Endothelial cell of coronary artery (primary cell): Measurements from ENCODE around the gene MRC2. TPM values are rescaled to one million over a fixed set of nuclear protein-coding genes. Genes with fewer than 3 reads are reported as not detected.

Experiments
- total RNA-seq: library from RNA; depleted of rRNA; stranded (reverse); fragments of >200 nt; gene quantifications from 2 replicates; pipeline ENCODE4 v1.2.3, GENCODE V29; 2014

The MRC2 gene, protein sequence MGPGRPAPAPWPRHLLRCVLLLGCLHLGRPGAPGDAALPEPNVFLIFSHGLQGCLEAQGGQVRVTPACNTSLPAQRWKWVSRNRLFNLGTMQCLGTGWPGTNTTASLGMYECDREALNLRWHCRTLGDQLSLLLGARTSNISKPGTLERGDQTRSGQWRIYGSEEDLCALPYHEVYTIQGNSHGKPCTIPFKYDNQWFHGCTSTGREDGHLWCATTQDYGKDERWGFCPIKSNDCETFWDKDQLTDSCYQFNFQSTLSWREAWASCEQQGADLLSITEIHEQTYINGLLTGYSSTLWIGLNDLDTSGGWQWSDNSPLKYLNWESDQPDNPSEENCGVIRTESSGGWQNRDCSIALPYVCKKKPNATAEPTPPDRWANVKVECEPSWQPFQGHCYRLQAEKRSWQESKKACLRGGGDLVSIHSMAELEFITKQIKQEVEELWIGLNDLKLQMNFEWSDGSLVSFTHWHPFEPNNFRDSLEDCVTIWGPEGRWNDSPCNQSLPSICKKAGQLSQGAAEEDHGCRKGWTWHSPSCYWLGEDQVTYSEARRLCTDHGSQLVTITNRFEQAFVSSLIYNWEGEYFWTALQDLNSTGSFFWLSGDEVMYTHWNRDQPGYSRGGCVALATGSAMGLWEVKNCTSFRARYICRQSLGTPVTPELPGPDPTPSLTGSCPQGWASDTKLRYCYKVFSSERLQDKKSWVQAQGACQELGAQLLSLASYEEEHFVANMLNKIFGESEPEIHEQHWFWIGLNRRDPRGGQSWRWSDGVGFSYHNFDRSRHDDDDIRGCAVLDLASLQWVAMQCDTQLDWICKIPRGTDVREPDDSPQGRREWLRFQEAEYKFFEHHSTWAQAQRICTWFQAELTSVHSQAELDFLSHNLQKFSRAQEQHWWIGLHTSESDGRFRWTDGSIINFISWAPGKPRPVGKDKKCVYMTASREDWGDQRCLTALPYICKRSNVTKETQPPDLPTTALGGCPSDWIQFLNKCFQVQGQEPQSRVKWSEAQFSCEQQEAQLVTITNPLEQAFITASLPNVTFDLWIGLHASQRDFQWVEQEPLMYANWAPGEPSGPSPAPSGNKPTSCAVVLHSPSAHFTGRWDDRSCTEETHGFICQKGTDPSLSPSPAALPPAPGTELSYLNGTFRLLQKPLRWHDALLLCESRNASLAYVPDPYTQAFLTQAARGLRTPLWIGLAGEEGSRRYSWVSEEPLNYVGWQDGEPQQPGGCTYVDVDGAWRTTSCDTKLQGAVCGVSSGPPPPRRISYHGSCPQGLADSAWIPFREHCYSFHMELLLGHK (N-terminal part only)
- 44.9 and 109 TPM in 2 replicates for total RNA-seq

GRCh38 chr17:62627219-62627903, at the start of gene MRC2:
Gene MRC2, plus strand, starts transcription at chr17:62627670. Its CDS starts 133 bp downstream, at chr17:62627803.

Other genes starting within 250 kb of the MRC2 start
- not detected in 2 replicates for gene EFCAB3, start 247.1 kb upstream of the MRC2 start, total RNA-seq
- 19.7 and 20.9 TPM in 2 replicates for gene METTL2A, start 203.8 kb upstream of the MRC2 start, total RNA-seq
- 47.5 and 51.8 TPM in 2 replicates for gene TLK2, start 148.8 kb upstream of the MRC2 start, total RNA-seq
- gene MARCHF10, start 180.6 kb downstream of the MRC2 start, total RNA-seq: under 0.01 and 0.38 TPM in 2 replicates